Suppressor macrophage treated with lipopolysaccharide for 4 hours (primary cell): ENCODE measurements around the gene PPFIA1.

ENCODE experiments used
- DNase-seq: peaks from one replicate; pipeline ENCODE4 v3.0.0-alpha.2; 2020

Gene PPFIA1

DNA sequence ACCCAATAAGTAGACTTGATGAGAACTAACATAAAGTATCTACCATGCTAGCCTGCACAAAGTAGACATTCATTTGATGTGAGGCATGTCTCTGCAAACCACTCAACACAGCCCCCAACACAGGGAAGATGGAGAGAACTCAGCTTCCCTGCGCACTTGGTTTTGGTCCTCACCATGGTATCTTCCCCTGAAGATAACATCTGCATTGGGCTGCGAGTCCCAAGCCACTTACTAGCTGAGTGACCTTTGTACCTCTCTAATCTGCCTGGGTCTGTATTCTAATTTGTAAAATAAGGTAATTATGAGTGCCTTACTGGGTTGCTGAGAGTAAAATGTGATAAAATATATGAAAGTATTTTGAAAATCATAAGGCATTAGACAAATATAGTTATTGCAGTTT lies 30.7 kb downstream of the PPFIA1 start:
- no peak for DNase-seq

DNA sequence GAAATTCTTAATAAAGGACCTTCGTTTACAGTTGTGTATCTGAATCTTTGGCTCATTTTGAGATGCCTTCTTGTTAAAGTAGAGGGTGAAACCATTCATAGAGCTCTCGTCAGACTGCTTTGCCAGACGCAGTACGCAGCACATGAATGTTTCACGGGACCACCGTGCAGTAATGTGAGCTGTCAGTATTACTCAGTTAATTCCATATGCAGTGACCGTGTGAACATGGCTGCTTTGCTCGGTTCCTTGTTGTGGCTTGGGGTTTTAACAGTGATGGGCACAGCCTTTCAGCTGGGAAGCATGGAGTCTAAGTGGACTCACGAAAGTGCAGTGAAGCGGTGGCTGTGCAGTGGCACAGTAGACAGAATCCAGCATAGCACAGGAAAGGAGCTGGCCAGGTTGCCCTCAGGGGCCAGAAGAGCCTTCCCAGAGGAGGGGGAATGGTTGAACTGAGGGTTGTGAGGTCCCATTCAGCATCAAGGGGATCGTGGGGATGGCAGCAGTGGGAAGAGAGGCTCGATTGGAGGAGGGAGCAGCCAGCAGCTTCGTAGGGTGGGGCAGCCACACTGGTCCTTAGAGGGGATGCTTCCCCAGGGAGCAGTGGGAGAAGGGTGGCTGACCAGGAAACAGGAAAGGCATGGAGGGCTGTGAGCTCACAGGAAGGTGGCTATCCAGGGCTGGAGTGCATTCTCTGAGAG lies 31.4 kb downstream of the PPFIA1 start:
- no peak for DNase-seq

DNA sequence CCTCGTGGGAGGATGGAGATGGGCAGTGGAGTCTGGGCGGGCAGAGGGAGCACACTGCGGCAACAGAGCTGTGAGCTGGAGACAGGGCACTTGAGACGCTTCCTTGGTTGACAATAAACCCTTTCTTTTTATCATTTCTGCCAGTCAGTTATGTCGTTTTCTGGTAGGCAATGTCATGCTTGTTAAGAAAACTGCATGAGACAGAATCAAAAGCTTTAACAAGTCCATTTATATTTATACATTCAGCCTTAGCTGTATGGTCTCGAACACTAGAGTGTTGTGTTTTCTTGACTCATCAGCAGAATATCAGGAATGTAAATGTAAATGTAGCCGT lies 31.9 kb downstream of the PPFIA1 start:
- DNase-seq, result no peak

DNA sequence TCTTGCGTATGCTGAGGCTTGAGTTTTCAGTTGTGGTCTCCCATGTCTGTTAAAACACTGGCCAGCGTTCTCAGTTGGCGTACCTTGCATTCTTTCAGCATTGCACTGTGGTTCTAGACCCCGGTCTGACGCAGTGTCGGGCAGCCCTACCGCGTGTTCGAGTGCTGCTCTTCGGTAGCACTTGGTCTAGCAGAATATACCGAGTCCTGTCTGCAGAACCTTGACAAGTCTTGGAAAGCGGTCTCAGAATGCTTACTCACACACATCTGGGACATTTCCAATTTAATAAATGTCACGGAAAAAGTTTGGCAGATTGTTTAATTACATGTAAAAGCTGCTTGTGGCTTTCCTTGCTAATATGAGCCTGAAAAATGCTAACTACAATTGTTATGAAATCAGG lies 32.6 kb downstream of the PPFIA1 start:
- DNase-seq, result no peak

DNA sequence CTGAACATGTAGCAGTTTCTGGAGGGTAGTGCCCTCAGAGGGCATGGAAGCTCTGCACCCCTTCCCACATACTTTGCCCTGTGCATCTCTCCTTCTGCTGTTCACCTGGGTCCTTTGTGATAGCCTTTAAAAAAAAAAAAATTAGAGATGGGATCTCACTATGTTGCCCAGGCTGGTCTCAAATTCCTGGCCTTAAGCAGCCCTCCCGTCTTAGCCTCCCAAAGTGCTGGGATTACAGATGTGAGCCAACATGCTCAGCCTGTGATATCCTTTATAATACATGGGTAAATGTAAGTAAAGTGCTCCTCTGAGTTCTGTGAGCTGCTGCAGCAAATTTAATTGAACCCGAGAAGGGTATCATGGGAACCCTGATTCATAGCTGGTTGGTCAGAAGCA lies 33.7 kb downstream of the PPFIA1 start:
- no peak for DNase-seq

DNA sequence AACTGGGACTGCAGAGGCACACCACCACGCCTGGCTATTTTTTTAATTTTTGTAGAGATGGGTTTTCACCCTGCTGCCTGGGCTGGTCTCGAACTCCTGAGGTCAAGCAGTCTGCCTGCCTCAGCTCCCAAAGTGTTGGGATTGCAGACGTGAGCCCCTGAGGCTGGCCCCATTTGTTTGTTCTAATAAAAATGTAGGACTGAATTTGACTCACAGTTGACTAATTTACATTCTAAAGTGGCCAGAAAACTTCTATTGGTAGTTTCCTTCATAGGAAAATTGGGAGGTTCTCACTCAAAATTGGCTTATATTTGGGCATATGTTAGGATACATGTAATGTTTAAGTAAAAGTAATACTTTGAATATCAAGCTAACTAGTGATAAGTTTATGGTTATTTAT lies 35.0 kb downstream of the PPFIA1 start:
- DNase-seq, result no peak

DNA sequence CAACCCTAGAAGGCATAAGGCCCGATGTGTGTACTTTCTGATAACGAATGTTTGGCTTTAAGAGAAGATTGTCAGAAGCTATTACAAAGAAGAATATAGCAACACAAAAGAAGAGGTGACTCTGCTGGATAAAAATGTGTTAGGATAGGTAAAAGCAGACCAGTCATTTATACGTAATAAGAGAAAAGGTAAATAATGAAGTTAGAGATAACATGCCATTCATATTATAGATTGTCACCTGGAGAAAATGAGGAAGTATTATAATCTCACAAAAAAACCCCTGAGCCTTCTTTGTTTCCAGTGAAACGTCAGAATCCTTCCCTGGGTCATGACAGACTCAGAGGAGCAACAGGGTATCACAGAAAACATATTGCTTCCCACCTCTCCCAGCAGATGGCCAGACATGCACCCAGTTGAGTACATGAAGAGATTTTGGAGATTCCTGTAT lies 36.1 kb downstream of the PPFIA1 start:
- DNase-seq, result no peak

DNA sequence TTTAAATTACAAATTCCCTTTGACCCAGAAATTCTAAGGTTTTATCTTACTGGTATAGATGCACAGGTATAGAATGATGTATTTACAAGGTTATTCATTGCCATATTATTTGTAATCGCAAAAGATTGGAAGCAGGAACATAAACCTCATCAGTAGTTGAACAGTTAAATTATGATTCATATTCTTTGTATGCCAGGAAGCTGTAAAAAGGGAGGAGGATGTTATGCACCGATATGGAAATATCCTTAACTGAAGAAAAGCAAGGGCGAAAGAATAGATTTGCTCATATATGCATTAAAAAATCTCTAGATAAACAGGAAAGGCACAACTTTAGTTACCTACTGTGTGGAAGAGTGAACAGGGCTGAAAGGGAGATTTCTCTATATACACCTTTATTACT lies 36.7 kb downstream of the PPFIA1 start:
- no peak for DNase-seq

DNA sequence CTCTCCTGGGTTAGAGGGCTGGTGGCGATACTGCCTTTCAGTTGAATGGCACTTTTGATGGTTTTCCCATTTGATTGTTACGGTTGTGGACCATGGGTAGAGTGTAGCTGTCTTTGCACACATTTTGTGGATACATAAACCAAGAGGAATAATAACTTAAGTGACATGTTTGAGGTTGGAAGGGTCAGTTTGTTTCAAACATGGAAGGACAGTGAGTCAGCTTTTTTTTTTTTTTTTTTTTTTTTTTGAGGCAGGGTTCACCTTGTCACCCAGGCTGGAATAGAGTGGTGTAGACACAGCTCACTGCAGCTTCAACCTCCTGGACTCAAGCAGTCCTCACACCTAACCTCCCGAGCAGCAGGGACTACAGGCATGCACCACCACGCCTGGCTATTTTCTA lies 41.1 kb downstream of the PPFIA1 start:
- no peak for DNase-seq

DNA sequence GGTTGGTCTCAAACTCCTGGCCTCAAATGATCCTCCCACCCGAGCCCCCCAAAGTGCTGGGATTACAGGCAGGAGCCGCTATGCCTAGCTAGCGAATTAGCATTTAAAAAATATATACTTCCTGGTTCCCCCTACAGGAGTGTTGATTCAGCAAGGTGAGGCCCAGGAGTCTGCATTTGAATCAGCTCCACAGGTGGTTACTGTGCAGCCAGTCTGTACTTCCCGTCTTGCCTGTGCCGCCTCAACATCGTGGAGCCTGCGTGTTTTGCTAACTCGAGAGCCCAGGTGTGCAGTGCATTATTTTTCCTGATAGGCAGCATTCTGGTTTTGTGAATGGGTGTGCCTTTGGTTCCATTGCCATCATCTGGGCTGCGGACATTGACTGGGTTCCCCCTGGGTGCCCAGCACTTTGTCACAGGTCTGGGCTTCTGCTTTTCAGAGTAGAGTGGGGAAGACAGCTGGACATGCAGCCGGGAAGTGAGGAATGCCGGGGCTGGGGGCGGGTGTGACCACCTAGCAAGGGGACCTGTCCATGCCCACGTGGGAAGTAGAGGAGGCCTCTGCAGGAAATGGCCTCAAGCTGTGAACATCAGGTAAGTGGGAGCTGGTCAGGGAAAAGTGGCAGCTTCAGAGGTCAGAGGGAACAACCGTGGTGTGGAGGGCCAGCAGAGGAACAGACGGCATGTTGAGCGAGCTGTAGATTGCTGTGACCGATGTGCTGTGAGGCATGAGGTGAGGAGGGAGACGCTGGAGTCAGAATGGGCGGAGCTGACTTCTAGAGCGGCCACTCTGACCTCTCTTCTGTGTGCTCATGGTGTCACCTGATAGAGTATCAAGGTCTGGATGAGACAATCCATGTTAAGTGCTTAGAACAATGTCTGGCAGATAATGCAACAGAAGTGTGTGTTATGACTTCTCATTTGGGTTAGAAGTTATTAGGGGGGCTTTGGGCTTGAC lies 42.2 kb downstream of the PPFIA1 start:
- peak; percentile 19 for DNase-seq

DNA sequence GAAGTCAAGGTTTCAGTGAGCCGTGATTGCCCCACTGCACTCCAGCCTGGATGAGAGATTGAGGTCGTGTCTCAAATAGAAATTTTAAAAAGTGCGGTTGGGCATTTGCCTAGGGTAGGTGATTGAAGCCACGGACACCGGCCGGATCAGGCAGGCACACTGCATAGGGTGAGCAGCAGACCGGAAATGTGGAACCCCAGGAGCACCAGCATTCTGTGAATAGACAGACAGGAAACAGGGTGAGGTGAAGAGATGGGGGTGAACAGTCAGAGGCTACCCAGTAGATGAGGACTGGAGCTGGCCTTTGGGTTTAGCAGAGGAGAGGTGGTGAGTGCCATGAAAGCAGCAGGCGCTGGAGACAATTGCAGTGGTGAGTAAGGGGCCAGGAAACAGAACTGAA lies 43.5 kb downstream of the PPFIA1 start:
- DNase-seq, result peak; percentile 15

DNA sequence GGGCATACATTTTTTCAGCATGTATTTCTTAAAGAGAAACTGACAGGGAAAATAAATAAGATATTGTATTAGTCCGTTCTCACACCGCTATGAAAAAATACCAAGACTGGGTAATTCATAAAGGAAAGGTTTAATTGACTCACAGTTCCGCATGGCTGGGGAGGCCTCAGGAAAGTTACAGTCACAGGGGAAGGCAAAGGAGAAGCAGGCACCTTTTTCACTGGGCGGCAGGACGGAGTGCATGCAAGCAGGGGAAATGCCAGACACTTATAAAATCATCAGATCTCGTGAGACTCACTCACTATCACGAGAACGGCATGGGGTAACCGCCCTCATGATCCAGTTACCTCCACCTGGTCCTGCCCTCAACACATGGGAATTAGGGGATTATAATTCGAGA lies 44.2 kb downstream of the PPFIA1 start:
- DNase-seq, result peak; percentile 84

DNA sequence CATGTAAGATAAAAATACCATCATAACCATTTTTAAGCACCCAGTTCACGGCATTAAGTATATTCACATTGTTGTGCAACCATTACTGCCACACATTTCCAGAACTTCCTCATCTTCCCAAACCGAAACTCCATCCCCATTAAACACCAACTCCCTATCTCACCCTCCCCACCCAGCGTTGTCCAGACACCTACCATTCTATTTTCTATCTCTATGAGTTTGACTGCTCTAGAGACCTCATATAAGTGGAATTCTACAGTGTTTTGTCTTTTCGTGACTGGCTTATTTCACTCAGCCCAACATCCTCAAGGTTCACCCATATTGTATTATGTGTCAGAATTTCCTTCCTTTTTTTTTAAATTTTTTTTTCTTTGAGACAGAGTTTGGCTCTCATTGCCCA lies 45.2 kb downstream of the PPFIA1 start:
- peak; percentile 81 for DNase-seq

DNA sequence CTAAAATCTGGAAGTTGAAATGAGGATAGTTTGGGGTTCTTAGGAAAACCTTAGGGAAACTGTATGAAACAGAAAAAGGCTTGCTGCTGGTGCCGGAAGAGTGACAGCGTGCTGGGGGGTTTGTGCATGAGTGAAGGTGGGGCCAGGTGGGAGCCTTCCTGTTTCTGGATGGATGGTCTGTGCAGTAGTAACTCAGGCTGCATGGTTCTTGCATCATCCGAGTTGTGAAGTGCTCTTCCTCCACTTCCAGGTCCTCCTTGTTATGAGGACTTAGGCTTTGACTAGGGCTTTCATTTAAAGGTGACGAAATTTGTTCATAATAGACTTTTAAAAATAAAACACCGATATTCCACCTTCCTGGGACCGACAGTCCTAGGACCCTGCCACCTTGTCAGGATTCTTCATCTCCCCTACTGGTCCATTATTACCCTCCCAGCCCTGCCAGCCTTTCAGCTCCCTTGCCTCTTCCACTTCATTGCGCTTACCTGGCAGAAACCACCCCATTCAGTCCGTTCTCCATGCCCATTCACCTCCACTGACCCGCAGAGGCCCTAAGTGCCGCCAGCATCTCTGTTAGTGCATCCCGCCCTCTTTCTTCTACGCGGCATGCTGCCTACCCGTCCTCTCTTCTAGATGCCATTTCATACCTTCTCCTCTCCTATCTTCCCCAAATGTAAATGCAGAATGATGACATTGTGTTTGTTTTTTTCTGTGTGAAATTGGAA lies 47.3 kb downstream of the PPFIA1 start:
- DNase-seq, result no peak

DNA sequence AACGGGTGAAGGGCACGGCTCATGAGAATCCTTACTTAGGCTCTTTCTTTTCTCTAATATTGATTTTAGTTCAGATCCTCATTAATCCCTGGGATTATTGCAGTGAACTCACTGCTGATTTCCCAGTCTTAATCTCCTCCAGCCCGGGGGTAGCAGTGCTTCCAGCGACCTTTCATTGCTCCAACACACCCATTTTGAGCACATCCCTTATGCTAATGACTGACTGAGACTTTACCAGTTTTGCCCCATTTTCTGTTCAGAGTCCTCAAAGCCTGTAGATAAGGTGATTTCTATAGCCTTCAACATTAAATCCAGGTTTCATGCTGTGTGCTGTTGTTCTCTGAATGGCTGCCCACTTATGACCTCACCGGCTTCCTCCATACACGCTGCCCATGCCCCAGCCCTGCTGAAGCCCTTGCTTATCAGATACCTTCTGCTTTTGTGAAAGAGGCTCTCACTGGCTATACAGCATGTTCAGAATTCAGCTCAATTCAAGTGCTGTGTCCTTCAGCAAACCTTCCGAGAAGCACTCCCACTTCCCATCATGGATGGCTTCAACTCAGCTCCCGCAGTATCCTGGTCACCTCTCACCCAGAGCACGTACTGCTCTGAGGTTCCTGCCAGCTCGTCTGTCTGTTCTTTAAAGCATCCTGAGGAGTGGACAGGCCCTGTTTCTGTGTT lies 49.0 kb downstream of the PPFIA1 start:
- DNase-seq, result no peak

DNA sequence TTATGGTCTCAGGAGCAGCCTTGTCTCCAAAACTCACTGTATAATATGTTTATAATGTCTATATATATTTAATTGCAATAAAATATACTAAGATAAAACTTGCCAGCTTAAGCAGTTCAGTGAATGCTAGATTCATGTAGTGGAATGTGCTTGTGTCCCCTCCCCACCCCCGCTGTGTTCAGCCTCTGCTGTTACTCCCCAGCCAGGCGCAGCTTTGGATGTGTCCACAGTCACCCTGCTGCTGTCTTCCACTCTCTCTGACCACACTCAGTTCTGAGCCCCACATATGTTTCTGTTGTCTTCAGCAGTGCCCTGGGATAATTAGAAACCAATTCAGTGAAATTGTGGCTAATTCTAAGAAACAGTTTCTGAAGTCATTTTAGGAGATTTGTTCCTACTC lies 52.2 kb downstream of the PPFIA1 start:
- DNase-seq, result no peak

DNA sequence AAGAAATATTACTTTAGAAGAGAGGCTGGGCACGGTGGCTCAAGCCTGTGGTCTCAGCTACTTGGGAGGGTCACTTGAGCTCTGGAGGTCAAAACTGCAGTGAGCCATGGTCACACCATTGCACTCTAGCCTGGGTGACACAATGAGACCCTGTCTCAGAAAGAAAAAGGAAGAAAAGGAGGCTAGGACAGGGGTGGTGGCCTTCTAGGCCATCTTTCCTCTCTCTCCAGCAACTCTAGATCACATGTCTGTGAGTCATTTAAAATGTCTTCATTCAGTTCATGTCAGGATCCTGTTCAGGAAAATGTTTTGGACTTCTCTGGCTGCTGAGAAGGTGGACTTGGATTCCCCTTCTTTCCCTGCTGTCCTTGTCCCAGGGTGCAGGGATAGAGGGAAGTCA lies 53.3 kb downstream of the PPFIA1 start:
- peak; percentile 85 for DNase-seq

DNA sequence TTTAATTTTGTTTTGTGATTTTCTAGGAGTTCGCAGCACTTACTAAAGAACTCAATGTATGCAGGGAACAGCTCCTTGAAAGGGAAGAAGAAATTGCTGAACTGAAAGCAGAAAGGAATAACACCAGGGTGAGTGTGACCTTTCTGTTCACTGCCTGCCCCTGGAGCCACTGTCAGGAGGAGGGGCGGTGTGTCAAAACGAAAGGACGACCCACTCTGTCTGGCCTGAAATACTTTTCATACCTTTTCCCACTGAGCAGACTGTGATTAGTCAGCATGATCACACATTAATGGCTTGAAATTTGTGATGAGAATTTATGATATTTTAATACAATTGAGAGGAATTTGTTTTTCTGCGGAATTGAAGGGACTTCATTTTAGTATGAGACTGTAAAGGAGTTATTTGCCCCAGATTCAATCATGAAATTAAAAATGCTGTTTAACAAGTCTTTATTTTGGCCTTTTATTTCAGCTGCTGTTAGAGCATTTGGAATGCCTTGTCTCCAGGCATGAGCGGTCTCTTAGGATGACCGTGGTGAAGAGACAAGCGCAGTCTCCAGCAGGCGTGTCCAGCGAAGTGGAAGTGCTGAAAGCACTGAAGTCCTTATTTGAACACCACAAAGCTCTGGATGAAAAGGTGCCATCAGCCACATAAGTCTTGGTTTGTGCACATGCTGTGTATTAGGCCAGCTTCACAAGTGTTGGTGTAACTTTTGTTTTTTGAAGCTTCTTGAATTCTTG lies 54.1 kb downstream of the PPFIA1 start:
- DNase-seq, result peak; percentile 79

DNA sequence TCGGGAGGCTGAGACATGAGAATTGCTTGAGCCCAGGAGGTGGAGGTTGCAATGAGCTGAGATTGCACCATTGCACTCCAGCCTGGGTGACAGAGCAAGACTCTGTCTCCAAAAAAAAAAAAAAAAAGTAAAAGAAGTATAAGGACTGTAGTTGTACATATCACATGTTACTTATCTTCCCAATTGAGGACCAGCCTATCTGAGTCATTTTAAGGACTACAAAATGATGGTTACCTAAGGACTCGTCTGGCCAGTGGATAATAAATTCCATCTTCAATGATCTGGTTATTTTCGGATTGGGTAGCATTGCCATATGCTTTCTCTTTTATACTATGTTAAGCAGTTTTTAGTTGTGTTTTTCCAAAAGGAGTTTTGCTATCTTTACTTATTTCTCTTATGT lies 55.3 kb downstream of the PPFIA1 start:
- DNase-seq, result peak; percentile 24

DNA sequence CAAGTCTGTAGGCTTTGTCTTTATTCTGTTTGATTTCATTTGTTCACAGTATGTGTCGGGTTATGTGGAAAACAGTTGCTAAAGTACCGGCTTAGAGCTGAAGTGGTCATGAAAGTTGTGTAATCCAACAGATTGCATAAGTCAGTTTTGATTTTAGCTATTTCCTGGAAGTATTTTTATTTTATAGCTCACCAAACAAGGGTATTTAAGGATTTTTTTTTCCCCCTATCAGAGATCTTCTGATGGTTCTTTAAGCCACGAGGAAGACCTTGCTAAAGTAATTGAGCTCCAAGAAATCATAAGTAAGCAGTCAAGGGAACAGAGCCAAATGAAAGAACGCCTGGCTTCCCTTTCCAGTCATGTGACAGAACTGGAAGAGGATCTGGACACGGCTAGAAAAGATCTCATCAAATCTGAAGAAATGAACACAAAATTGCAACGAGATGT lies 55.9 kb downstream of the PPFIA1 start:
- peak; percentile 85 for DNase-seq

DNA sequence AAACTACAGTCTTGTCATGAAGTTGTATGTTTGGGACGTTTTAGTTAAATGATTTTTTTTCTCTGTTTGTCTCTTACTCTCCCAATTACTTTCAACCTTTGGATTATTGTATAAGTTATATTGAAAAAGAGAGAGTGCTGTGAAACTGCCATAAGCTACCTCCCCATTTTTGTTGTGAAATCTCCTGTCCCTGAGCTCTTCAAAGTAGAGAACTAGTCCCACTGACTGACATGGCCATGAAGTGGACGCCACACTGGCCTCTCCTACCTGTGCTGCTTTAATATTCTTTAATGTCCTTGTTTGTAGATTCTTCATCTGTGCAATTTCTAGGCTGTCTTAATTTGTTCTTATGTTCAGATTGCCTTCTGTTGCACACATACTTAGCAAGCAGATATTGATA lies 56.3 kb downstream of the PPFIA1 start:
- no peak for DNase-seq

DNA sequence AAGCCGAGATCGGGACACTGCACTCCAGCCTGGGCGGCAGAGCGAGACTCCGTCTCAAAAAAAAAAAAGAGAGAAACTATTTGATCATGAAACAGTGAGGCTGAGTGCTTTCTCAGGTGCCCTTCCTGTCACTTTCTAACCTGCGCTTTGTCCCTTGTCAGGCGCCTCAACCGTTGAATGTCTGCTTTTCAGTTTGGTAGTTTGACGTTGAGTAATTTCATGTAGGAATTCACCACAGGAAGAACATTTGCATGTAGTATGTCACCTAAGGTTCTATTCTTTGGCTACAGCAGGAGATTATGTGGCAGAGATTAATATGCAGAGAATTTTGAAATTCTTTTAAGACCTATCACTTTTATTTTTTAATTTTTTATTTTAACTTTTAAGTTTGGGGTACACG lies 57.2 kb downstream of the PPFIA1 start:
- DNase-seq, result no peak
